Measurements from ENCODE around the gene ZNF786. TPM values are rescaled to one million over a fixed set of nuclear protein-coding genes. Genes with fewer than 3 reads are reported as not detected.
A peak's percentile ranks its signal among the peaks of the same experiment; 100 is the strongest.

ZNF786 gene
- total RNA-seq, 2 experiments from 2014 or later, result 2.7 to 3.5 TPM

- H3K27ac ChIP-seq (ENCODE audit: low read depth in 1 of 2, low read length in 2 of 2), result no peak overlapping the region
- no peak for ATAC-seq (ENCODE audit: poor library complexity)
- TF ChIP-seq, protein P1, sequence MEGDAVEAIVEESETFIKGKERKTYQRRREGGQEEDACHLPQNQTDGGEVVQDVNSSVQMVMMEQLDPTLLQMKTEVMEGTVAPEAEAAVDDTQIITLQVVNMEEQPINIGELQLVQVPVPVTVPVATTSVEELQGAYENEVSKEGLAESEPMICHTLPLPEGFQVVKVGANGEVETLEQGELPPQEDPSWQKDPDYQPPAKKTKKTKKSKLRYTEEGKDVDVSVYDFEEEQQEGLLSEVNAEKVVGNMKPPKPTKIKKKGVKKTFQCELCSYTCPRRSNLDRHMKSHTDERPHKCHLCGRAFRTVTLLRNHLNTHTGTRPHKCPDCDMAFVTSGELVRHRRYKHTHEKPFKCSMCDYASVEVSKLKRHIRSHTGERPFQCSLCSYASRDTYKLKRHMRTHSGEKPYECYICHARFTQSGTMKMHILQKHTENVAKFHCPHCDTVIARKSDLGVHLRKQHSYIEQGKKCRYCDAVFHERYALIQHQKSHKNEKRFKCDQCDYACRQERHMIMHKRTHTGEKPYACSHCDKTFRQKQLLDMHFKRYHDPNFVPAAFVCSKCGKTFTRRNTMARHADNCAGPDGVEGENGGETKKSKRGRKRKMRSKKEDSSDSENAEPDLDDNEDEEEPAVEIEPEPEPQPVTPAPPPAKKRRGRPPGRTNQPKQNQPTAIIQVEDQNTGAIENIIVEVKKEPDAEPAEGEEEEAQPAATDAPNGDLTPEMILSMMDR (IDR thresholded peaks at IDR 0.05), result no peak
- H3K9me3 Mint-ChIP-seq, result peaks cover 4% of the 10 kb centered on the region
- peaks cover 19% of the 10 kb centered on the region for H3K4me1 ChIP-seq (ENCODE audit: insufficient read depth, low read length)
- no peaks in the 10 kb centered on the region for H3K27me3 Mint-ChIP-seq
- intact Hi-C loops (cut with DNase I, micrococcal nuclease), result no loop called here
- H3K27me3 ChIP-seq (ENCODE audit: control insufficient read depth in 1 of 2, insufficient read depth in 2 of 2, low read length in 2 of 2), result no peaks in the 10 kb centered on the region
- peak overlapping the region; percentile 15 for H3K4me3 Mint-ChIP-seq
- peak overlapping the region; percentile 37 for H3K27ac Mint-ChIP-seq
- ChIA-PET POLR2A (interaction anchor here (1.0 to 1.4 kb wide), 2 partner anchors 20 to 40 kb away, joined by 4 read pairs; partner anchors contain the start of gene ZNF425), CTCF (interaction anchor here (2.7 kb wide), 1 partner anchor 20 kb away, joined by 9 read pairs; no protein-coding TSS in a partner anchor)
- H3K4me1 Mint-ChIP-seq (ENCODE audit: low read depth), result peaks cover 29% of the 10 kb centered on the region
- peaks cover 45% of the 10 kb centered on the region for H3K36me3 Mint-ChIP-seq (ENCODE audit: low read depth)
- H3K9me3 ChIP-seq (ENCODE audit: control insufficient read depth in 1 of 2, insufficient read depth in 1 of 2, low read length in 2 of 2), result peaks cover 0 to 4% of the 10 kb centered on the region in 2 experiments
- no peak for DNase-seq
- H3K36me3 ChIP-seq (ENCODE audit: insufficient read depth, low read length), result no peaks in the 10 kb centered on the region
- no peak overlapping the region for H3K4me3 ChIP-seq (ENCODE audit: low read length)
These were observed 4.7 kb downstream of the ZNF786 start for GRCh38 chr7:149085866-149086265.

GRCh38 chr7:149084407-149084806, 6.1 kb downstream of the ZNF786 start:
- DNase-seq, result no peak
- ChIA-PET POLR2A (interaction anchor here (1.5 kb wide), 1 partner anchor 55 kb away, joined by 3 read pairs; no protein-coding TSS in a partner anchor), CTCF (interaction anchor here (2.7 kb wide), 1 partner anchor 18 kb away, joined by 9 read pairs; no protein-coding TSS in a partner anchor)
- H3K4me3 ChIP-seq (ENCODE audit: low read length), result no peak overlapping the region
- H3K9me3 Mint-ChIP-seq, result peaks cover 4% of the 10 kb centered on the region
- no peak overlapping the region for H3K27ac Mint-ChIP-seq
- no peaks in the 10 kb centered on the region for H3K27me3 Mint-ChIP-seq
- H3K36me3 Mint-ChIP-seq (ENCODE audit: low read depth), result peaks cover 43% of the 10 kb centered on the region
- H3K36me3 ChIP-seq (ENCODE audit: insufficient read depth, low read length), result peaks cover 7% of the 10 kb centered on the region
- no peak for ATAC-seq (ENCODE audit: poor library complexity)
- peaks cover 11% of the 10 kb centered on the region for H3K4me1 ChIP-seq (ENCODE audit: insufficient read depth, low read length)
- H3K27me3 ChIP-seq (ENCODE audit: control insufficient read depth in 1 of 2, insufficient read depth in 2 of 2, low read length in 2 of 2), result no peaks in the 10 kb centered on the region
- TF ChIP-seq, protein P1 (IDR thresholded peaks at IDR 0.05), result no peak
- peaks cover 27% of the 10 kb centered on the region for H3K4me1 Mint-ChIP-seq (ENCODE audit: low read depth)
- intact Hi-C loops (cut with DNase I, micrococcal nuclease), result no loop called here
- peaks cover 0 to 4% of the 10 kb centered on the region in 2 experiments for H3K9me3 ChIP-seq (ENCODE audit: control insufficient read depth in 1 of 2, insufficient read depth in 1 of 2, low read length in 2 of 2)
- no peak overlapping the region for H3K4me3 Mint-ChIP-seq
- no peak overlapping the region for H3K27ac ChIP-seq (ENCODE audit: low read depth in 1 of 2, low read length in 2 of 2)

- no peak overlapping the region for H3K27ac ChIP-seq (ENCODE audit: low read depth in 1 of 2, low read length in 2 of 2)
- H3K4me1 ChIP-seq (ENCODE audit: insufficient read depth, low read length), result no peaks in the 10 kb centered on the region
- Mint-ChIP-seq H3K27me3 (no peaks in the 10 kb centered on the region), H3K4me3 (no peak overlapping the region), H3K4me1 (ENCODE audit: low read depth) (peaks cover 23% of the 10 kb centered on the region), H3K27ac (no peak overlapping the region), H3K36me3 (ENCODE audit: low read depth) (peaks cover 48% of the 10 kb centered on the region), H3K9me3 (peaks cover 4% of the 10 kb centered on the region)
- intact Hi-C loops (cut with DNase I, micrococcal nuclease), result no loop called here
- TF ChIP-seq, protein P1 (IDR thresholded peaks at IDR 0.05), result no peak
- ATAC-seq (ENCODE audit: poor library complexity), result no peak
- no peaks in the 10 kb centered on the region for H3K27me3 ChIP-seq (ENCODE audit: control insufficient read depth in 1 of 2, insufficient read depth in 2 of 2, low read length in 2 of 2)
- ChIA-PET POLR2A (no interaction called here), CTCF (no interaction called here)
- H3K36me3 ChIP-seq (ENCODE audit: insufficient read depth, low read length), result peaks cover 9% of the 10 kb centered on the region
- peaks cover 0 to 4% of the 10 kb centered on the region in 2 experiments for H3K9me3 ChIP-seq (ENCODE audit: control insufficient read depth in 1 of 2, insufficient read depth in 1 of 2, low read length in 2 of 2)
- no peak overlapping the region for H3K4me3 ChIP-seq (ENCODE audit: low read length)
- DNase-seq, result no peak
These were observed 8.6 kb downstream of the ZNF786 start for GRCh38 chr7:149081914-149082313.

Measured in CD4-positive, alpha-beta T cell (primary cell).